ENCODE data around the gene BHMT2. TPM values are rescaled to one million over a fixed set of nuclear protein-coding genes. Genes with fewer than 3 reads are reported as not detected.

The BHMT2 gene
- total RNA-seq, 4 donors from 2014 or later, result 1.5 to 13.9 (median 5.1) TPM

- intact Hi-C loops (cut with DNase I), result no loop called here
- no peak for DNase-seq
- Histone ChIP-seq H3K27ac (no peak within 1 kb of the TSS), H3K4me3 (peak within 1 kb of the TSS in 1 of 4 donors; percentile 38), H3K9me3 (no peaks in the 10 kb centered on the region), H3K27me3 (peaks cover 5 to 45% (median 10%) of the 10 kb centered on the region in 4 donors), H3K36me3 (no peaks in the 10 kb centered on the region), H3K4me1 (peaks cover 0 to 20% (median 3%) of the 10 kb centered on the region in 3 donors)
- TF ChIP-seq CTCF (IDR thresholded peaks at IDR 0.05) (no peak), POLR2A (IDR thresholded peaks at IDR 0.05) (no peak)
- 44 to 49% methylated on average over 14 to 26 of the region's 32 CpGs for WGBS, 2 donors
Observed at GRCh38 chr5:79111387-79111959, 41.9 kb downstream of the BHMT2 start, which contains the start of gene BHMT. Gene BHMT, plus strand, starts transcription at chr5:79111809. Its CDS starts 77 bp downstream, at chr5:79111886.

GRCh38 chr5:79111960-79112702 is 42.6 kb downstream of the BHMT2 start:
- TF ChIP-seq POLR2A (IDR thresholded peaks at IDR 0.05) (no peak), CTCF (IDR thresholded peaks at IDR 0.05) (no peak)
- no peaks in the 10 kb centered on the region for H3K36me3 ChIP-seq
- no peak overlapping the region for H3K27ac ChIP-seq
- intact Hi-C loops (cut with DNase I), result no loop called here
- no peak for DNase-seq
- H3K27me3 ChIP-seq, result peaks cover 5 to 45% (median 10%) of the 10 kb centered on the region in 4 donors
- peaks cover 0 to 20% (median 3%) of the 10 kb centered on the region in 3 donors for H3K4me1 ChIP-seq
- no peaks in the 10 kb centered on the region for H3K9me3 ChIP-seq
- peak overlapping the region in 1 of 4 donors; percentile 38 for H3K4me3 ChIP-seq
- WGBS, 2 donors, result 21 to 30% methylated on average over 8 of the region's 39 CpGs

GRCh38 chr5:79112703-79113058 is 43.1 kb downstream of the BHMT2 start:
- WGBS, 2 donors, result 80 to 86% methylated on average over 4 to 5 of the region's 5 CpGs
- intact Hi-C loops (cut with DNase I), result no loop called here
- Histone ChIP-seq H3K27me3 (peaks cover 5 to 45% (median 10%) of the 10 kb centered on the region in 4 donors), H3K36me3 (no peaks in the 10 kb centered on the region), H3K27ac (no peak overlapping the region), H3K4me3 (no peak overlapping the region), H3K4me1 (peaks cover 0 to 16% (median 3%) of the 10 kb centered on the region in 3 donors), H3K9me3 (no peaks in the 10 kb centered on the region)
- TF ChIP-seq CTCF (IDR thresholded peaks at IDR 0.05), result no peak
- no peak for TF ChIP-seq POLR2A (IDR thresholded peaks at IDR 0.05)
- DNase-seq, result no peak

GRCh38 chr5:79119486-79119885 is 49.9 kb downstream of the BHMT2 start:
- no peak for DNase-seq
- intact Hi-C loops (cut with DNase I), result no loop called here

More at GRCh38 chr5:79119486-79119885, 49.9 kb downstream of the BHMT2 start:
- H3K4me3 ChIP-seq, result no peak overlapping the region
- no peaks in the 10 kb centered on the region for H3K4me1 ChIP-seq
- TF ChIP-seq POLR2A (IDR thresholded peaks at IDR 0.05), result no peak
- no peak for TF ChIP-seq CTCF (IDR thresholded peaks at IDR 0.05)
- H3K27ac ChIP-seq, result no peak overlapping the region
- H3K36me3 ChIP-seq, result no peaks in the 10 kb centered on the region
- WGBS, 2 donors, result 64 to 70% methylated on average over 4 of the region's 4 CpGs
- peaks cover 0 to under 1% (median 0%) of the 10 kb centered on the region in 4 donors for H3K27me3 ChIP-seq
- H3K9me3 ChIP-seq, result no peaks in the 10 kb centered on the region

All from esophagus squamous epithelium (tissue), 5 donors.